HG03135 (cell line): Measurements from ENCODE around the gene TIMP1.

ENCODE experiments used
- ATAC-seq: cut with Tn5 transposase; IDR thresholded peaks from one replicate; pipeline ENCODE4 v1.9.1; 2021; ENCODE audit warnings: mild to moderate bottlenecking, moderate library complexity; ENCODE audit not compliant: unreplicated experiment

The TIMP1 gene

DNA sequence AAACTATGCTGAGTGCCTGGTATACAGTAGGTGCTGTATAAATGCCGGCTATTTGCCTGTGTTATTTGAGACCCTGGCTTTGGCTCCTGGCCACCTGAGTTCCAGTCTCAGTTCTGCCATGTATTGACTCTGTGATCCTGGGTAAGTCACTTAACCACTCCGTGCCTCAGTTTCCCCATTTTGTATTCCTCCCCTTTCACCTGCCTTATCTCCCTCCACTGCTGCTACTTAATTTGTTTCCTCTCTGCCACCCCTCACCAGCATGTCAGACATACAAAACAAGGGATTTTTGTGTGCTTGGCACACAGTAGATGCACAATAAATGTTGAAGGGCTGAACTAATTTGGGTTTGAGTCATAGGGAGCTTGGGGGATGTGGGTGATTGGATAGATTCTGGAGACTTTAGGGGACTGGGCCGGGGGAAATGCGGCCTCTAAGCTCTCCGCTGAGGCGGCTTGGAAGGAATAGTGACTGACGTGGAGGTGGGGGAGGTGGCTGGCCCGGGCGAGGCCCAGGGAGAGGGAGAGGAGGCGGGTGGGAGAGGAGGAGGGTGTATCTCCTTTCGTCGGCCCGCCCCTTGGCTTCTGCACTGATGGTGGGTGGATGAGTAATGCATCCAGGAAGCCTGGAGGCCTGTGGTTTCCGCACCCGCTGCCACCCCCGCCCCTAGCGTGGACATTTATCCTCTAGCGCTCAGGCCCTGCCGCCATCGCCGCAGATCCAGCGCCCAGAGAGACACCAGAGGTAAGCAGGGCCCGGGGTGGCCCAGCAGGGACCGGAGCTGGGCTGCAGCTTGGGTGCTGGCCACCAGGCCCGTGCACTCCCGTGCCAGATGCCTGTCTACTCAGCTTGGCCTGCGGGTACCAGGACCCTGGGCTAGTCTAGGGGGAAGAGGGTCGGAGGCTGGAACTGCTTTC is at the start of gene TIMP1:
TIMP1 (plus strand) TSS at position 706 of the 917 bp plus-strand sequence. CDS start 980 bp downstream, outside the sequence.
- peak; percentile 91 for ATAC-seq

DNA sequence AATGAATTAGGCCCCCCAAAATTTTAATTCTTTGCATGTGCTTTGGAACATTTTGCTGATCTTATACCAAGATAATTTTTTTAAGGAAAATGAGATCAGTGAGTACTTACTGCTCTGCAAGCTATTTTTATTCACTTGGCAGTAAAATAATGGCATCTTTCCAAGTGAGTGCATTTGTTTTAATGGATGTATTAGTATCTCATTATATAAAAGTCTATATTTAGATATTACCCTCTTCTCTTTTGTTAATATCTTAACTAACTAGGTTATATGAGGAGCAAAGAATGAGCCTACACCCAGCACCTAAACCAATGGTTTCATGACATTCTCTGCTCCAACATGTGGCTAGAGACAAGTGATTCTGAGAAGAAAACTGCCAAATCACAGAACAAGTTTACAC is 42.4 kb upstream of the TIMP1 start:
- ATAC-seq: no peak

DNA sequence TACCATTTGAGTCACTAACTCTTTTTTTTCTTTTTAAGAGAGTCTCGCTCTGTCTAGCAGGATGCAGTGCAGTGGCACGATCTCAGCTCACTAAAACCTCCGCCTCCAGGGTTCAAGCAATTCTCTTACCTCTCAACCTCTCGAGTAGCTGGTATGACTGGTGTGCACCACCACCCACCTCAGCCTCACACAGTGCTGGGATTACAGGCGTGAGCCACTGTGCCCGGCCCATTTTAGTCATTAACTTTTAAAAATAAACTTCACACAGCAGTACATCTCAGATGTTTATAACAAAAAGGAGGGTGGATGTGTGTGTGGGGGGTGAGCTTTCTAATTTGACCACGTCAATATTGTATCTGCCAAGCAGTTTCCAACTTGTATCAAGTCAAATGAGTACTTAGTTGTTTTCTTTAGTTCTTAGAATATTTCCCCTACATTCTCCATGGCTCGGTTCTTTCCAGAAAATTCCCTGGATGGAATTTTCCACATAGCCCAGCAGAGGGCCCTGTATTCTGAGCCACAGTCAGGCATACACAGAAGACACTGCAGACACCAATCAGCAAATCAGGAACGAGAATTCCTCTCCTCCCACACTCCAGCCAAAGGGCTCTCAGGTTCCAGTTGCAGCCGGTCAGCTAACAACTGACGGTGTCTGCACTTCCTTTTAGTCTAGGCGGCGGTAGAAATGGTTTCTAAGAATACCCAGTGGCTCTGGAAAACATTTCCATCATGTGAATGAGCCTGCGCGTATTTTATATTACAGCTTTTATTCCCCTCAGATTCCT is 41.3 kb upstream of the TIMP1 start:
- ATAC-seq: no peak

DNA sequence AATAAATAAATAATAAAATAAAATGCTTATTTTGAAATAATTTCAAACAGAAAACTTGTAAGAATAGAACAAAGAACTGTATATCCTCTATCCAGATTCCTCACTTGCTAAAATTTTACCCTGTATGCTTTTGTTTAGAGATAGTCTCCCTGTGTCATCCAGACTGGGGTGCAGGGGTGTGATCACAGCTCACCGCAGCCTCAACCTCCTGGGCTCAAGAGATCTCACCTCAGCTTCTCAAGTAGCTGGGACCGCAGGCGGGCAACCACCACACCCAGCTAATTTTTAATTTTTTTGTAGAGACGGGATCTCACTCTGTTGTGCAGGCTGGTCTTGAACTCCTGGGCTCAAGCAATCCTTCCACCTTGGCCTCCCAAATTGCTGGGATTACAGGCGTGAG is 38.7 kb upstream of the TIMP1 start:
- ATAC-seq: no peak

DNA sequence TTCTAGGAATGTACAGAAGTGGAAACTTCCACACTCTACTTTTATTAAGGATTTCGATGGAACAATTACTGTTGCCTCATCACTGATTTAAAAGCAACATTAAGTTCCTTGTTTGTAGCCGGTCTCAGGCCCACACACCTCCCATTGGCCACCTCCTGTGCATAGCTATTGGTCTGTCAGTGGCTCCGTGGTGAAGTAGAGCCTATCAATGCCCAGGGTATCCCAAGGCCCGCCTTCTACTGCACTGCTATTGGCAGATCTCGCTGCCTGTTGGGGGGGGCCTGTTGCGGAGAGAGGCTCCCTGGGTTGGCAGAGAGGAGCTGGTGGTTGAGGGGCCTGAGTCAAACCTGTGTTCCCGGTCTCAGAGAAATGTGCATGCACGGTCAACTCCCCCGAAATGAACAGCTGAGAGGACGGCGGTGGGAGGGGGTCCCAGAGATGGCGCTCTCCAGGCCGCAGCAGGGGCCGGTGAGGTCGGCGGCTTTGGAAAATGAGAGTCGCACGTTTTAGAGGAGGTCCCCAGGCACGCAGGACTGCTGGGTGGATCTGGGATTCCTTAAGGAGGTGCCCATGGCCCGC is 26.1 kb upstream of the TIMP1 start:
- ATAC-seq: peak; percentile 93

DNA sequence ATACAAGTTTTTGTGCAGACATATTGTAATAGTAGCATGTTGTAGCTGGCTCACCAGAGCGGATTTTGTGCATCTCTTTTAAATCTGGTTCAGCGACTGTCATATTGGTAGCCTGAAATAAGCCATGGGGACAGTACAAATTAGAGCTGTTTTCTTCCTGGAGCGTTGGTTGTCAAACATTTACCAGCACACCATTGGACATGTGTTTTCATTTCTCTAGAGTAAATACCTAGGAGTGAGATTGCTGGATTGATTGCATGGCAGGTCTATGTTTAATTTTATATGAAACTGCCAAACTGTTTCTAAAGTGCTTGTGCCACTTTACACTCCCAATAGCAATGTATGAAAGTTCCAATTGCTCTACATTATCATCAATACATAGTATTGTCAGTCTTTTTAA is 23.8 kb upstream of the TIMP1 start:
- ATAC-seq: no peak

DNA sequence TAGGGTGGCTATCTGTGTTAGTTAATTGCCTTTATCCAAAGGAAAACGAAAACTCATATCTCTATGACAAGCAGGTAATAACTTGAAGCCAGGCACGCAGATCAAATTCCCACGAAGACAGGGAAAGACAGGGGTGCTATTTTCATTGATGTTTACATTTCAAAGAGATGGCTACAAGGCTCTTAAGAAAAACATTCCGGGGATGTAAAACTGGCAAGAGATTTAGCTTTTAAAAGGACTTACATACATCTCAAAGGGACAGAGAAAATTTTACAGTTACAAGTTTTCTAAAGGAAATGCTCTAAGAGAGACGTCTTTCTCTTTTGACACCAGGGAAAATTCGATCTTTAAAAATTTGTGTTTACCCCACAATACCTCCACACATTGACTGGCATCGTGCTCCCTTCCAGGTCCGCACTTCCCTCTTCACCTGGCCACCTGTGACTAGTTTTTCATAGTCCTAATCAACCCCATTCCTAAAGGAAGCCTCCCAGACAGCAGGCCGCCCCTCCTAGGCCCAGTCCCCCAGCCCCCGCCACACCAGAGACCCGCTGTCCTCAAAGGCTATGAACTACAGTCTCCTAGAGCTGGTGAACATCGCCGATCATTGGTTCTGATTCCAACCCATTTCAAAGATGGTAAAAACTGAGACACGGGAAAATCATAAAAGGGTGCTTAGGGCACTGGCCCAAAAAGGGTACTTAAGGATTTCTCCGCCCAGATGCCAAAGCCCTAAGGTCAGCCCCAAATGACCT is 21.9 kb upstream of the TIMP1 start:
- no peak for ATAC-seq

DNA sequence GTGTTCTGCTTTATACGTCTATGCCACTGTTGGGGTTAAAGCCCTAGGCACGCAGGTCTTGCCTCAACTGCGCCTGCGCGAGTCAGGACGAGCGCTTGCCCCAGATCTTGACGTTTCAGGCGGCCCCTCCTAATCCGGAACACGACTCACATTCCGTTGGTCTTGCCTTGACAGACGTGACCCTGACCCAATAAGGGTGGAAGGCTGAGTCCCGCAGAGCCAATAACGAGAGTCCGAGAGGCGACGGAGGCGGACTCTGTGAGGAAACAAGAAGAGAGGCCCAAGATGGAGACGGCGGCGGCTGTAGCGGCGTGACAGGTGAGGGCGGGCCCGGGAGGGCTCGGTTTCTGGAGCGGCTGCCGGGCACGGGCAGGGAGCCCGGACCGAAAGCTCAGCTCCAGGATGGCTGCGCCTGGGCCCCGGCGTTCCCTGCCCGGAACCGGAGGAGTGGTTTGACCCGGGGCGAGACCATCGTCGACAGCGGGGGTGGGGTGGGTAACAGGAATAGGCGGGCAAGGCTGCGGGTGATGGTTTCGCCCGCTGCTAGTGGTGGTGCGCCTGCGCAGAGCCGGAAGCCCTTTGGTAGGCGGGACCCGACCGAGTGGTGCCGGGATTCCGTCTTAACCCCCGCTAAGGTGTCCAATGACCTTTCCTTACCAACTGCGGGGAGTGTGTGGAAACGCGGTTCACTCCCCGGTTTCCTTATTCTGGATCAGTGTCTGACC is 21.1 kb upstream of the TIMP1 start, which contains the start of gene ARAF:
ARAF (plus strand) TSS at position 272 of the 725 bp plus-strand sequence. CDS start 1,763 bp downstream, outside the sequence.
- ATAC-seq: peak; percentile 85

DNA sequence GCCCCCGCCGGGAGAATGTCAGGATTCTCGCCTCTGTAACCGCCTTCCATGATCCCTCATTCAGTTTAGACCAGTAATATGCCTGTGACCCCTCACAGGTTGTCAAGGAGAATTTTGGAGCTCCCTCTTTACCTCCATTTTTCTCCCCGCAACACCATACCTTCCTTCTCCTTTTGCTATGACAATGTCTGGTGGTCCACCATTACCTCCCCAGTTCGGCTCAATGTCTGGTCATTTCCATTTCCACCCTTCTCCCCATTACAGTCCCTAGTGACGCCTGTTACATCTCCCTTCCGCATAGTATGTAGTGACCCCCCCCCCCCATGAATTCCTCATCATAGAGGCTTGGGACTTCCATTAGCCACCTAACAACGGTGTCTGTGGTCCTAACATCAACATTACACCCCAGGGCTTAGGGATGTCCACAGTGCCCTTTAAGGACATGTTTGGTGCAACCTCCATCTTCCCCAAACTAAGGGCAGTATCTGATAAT is 20.5 kb upstream of the TIMP1 start:
- ATAC-seq: peak; percentile 5

DNA sequence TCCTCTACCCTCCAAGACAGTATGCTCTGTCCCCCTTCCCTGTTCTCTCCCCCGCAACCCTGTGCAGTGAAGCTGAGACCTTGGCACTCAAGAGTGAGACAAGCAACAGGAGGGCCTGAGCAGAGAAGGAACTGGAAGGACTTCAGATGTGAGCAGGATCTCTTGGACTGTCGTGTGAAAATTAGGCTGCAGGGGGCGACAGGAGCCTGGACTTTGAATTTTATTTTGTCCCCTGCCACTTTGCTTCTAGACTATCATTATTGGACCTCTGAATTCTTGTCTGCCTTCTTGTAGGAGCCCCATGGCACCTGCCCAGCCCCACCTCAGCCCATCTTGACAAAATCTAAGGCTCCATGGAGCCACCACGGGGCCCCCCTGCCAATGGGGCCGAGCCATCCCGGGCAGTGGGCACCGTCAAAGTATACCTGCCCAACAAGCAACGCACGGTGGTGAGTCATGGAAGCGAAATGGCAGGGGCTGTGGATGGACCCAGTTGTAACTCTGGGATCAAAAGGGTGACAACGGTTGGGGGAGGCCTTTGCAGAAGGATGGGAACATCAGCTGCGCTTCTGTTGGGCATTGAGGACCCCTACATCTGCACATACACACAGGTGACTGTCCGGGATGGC is 19.5 kb upstream of the TIMP1 start:
- no peak for ATAC-seq

DNA sequence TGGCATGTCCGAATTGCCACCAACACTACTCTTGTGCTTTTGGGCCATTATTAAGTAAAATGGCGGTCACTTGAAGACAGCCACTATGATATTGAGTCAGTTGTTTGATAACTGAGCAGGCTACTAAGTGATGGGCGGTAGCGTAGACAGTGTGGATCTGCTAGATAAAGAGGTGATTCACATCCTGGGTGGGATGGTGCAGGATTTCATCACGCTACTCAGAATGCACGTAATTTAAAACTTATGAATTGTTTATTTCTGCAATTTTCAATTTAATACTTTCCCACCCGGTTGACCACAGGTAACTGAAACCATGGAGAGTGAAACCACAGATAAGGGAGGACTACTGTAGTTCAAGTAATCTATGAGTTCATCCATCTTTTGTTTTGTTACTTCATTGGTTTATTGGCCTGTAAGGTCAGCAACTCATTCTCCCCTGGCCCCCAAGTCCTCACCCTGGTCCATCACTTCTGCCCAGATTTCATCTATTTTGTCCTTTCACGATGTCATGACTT is 18.4 kb upstream of the TIMP1 start:
- no peak for ATAC-seq

DNA sequence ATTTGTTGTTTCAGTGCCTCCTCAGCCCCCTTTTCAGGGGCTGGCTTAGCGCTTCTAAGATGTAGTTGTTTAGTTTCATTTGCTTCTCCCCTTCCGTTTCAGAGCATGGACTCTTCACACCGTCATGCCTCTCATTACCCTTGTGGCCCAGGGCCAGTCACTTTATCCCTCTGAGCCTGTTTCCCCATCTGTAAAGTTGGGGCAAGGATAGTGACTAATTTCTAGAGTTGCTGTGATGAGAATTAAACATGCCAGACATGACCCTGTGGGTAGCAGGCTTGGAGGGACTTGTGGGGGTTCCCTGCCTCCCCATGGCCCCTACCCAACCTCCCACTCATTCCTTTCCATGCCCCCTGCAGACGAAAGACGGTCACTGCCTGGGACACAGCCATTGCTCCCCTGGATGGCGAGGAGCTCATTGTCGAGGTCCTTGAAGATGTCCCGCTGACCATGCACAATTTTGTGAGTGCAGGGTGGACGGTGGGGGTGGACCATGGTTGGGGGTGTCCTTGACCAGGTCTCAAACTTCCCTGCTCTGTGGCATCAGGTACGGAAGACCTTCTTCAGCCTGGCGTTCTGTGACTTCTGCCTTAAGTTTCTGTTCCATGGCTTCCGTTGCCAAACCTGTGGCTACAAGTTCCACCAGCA is 17.7 kb upstream of the TIMP1 start:
- no peak for ATAC-seq

DNA sequence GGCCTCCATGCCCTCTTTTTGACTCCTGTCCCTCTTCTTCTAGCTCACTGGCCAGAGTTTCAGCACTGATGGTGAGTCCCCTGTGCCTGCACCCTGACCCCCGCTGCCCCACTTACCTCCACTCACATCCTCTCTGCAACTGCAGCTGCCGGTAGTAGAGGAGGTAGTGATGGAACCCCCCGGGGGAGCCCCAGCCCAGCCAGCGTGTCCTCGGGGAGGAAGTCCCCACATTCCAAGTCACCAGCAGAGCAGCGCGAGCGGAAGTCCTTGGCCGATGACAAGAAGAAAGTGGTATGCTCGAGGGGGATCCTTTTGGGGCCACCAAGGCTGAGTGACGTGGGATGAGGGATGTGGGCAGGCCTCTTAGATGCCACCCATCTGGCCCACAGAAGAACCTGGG is 15.4 kb upstream of the TIMP1 start:
- no peak for ATAC-seq

DNA sequence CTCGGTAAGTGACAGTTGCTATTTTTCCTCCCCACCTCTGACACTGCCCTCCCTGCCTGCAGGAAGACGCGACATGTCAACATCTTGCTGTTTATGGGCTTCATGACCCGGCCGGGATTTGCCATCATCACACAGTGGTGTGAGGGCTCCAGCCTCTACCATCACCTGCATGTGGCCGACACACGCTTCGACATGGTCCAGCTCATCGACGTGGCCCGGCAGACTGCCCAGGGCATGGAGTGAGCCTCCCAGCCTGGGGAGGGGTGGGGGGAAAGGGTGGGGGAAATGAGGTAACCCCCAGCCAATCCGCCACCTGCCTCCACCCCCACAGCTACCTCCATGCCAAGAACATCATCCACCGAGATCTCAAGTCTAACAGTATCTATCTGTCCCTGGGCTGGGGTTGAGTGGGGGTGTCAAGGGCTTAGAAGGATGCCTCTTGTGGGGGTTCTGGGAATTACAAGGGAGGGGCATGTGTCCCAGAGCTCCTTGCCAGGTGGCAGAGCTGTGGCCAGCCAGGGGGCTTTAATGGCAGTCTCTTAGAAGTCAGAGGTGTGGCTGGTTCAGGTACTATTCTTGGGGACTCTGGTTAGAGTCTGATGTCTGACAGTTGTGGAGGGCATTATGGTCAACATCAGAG is 13.5 kb upstream of the TIMP1 start:
- ATAC-seq: no peak

DNA sequence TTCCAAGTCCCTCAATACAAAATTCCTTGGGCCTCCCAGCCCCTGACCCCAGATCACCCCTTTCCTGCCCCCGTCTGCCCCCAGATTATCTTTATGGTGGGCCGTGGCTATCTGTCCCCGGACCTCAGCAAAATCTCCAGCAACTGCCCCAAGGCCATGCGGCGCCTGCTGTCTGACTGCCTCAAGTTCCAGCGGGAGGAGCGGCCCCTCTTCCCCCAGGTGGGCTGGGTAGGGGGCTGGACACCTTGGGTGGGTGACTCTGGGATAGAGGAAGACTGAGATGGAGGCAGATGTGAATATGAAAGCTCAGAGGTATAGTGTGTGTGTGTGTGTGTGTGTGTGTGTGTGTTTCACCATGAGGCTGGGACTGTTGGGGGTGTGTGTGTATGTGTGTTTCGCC is 11.4 kb upstream of the TIMP1 start:
- ATAC-seq: no peak

DNA sequence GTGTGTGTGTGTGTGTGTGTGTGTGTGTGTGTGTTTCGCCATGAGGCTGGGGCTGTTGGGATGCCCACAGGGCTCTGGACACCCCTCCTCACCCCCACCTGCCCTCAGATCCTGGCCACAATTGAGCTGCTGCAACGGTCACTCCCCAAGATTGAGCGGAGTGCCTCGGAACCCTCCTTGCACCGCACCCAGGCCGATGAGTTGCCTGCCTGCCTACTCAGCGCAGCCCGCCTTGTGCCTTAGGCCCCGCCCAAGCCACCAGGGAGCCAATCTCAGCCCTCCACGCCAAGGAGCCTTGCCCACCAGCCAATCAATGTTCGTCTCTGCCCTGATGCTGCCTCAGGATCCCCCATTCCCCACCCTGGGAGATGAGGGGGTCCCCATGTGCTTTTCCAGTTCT is 11.0 kb upstream of the TIMP1 start:
- ATAC-seq: no peak

DNA sequence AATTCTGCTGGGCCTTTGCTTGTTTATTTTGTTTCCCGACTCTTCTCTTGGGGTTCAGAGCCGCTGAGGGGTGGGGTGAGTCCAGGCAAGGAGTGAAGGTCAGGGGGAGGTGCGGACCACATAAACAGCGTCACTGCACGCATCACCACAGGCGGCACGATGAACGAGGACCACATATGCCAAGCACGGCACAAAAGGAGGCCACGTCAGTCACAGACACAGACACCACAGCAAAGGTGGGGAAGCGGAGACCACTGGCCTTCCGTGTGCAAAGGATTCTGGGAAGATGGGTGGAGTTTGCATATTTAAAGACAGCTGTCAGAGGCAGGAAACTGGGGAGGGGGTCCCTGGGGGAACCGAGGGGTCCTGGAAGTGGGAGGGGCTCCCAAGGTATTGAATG is 10.3 kb upstream of the TIMP1 start:
- ATAC-seq: no peak

DNA sequence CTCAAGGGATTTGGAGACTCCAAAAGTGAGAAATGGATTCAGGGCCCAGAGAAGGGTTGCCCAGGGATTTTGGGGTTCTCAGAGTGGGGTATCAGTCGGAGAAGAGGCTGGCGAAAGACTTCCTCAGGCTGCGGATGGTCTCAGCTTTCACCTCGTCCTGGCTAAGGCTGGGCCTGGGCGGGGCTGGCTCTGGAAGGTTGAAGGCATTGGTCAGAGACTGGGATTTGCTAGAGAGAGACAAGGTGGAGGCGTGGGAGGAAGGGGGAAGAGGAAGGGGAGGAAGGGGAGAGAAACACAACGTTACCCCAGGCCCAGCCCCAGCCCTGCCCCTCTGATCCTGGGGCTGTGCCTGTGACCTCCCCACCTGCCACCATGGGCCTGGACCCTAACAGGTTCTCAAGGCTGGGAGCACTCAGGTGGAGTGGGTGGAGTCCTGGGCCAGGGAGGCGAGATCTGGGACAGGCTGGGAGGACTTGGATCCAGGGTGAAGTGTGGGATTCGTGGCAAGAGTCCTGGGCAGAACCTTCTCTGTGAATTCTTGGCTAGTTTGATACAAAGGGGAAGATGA is 9.4 kb upstream of the TIMP1 start:
- ATAC-seq: no peak
